Measurements from ENCODE around the gene RAI14.

GRCh38 chr5:34717426-34718327 is 61.5 kb downstream of the RAI14 start:
- TF ChIP-seq POLR2AphosphoS5 (IDR thresholded peaks at IDR 0.05; ENCODE audit: insufficient read depth in 1 of 2, low read depth in 1 of 2), result no peak
- TF ChIP-seq CTCF (IDR thresholded peaks at IDR 0.05), result no peak
- no peak for TF ChIP-seq POLR2A (IDR thresholded peaks at IDR 0.05)

Measured in vagina (tissue), 2 donors.